Neural cell (in vitro differentiated cells): ENCODE measurements around the gene JDP2. TPM values are rescaled to one million over a fixed set of nuclear protein-coding genes. Genes with fewer than 3 reads are reported as not detected.

Experiments
- H2AFZ ChIP-seq: fragments of 200-600, 300-800 bp; sonication (generic), shearing (Covaris generic); 2 replicates; pipeline ENCODE4 v1.6.0; 2014; ENCODE audit warnings: low read depth, mild to moderate bottlenecking, antibody characterized with exemption, low read length, moderate library complexity
- H3F3A ChIP-seq: fragments of 200-600 bp; shearing (Covaris generic); 2 replicates; pipeline ENCODE4 v1.6.1; 2016; ENCODE audit warnings: mild to moderate bottlenecking, moderate library complexity, mixed read lengths, antibody characterized with exemption, low read length; ENCODE audit not compliant: insufficient read depth, poor library complexity, severe bottlenecking
- H3K27ac ChIP-seq: fragments of 200-600, 300-800 bp; sonication (generic), shearing (Covaris generic); 2 replicates; pipeline ENCODE4 v1.5.1; 2014; ENCODE audit warnings: mild to moderate bottlenecking, low read length, moderate library complexity
- H3K27me3 ChIP-seq: fragments of 300-800, 200-600 bp; sonication (generic), shearing (Covaris generic); 2 replicates; pipeline ENCODE4 v1.6.0; 2014; ENCODE audit warnings: mild to moderate bottlenecking, low read depth, low read length, moderate library complexity; ENCODE audit not compliant: insufficient read depth
- H3K36me3 ChIP-seq: fragments of 300-800, 200-600 bp; sonication (generic), shearing (Covaris generic); 2 replicates; pipeline ENCODE4 v1.5.1; 2014; ENCODE audit warnings: mild to moderate bottlenecking, antibody characterized with exemption, low read length, moderate library complexity; ENCODE audit not compliant: insufficient read depth
- H3K4me2 ChIP-seq: fragments of 300-800, 200-600 bp; sonication (generic), shearing (Covaris generic); 2 replicates; pipeline ENCODE4 v1.6.0; 2014; ENCODE audit warnings: mild to moderate bottlenecking, low read length
- H3K4me3 ChIP-seq: fragments of 300-800, 200-600 bp; sonication (generic), shearing (Covaris generic); 2 replicates; pipeline ENCODE4 v1.5.1; 2014; ENCODE audit warnings: mild to moderate bottlenecking, low read length, moderate library complexity
- H3K79me2 ChIP-seq: fragments of 200-600 bp; shearing (Covaris generic); replicated peaks from 2 replicates; pipeline ENCODE4 v1.6.0; 2014; ENCODE audit warnings: mild to moderate bottlenecking, low read length, moderate library complexity; ENCODE audit not compliant: insufficient read depth
- H3K9ac ChIP-seq: fragments of 300-800, 200-600 bp; sonication (generic), shearing (Covaris generic); 2 replicates; pipeline ENCODE4 v1.6.1; 2016; ENCODE audit warnings: mild to moderate bottlenecking, low read length, mixed read lengths
- H3K9me2 ChIP-seq: fragments of 200-600 bp; shearing (Covaris generic); 2 replicates; pipeline ENCODE4 v1.6.1; 2016; ENCODE audit warnings: mild to moderate bottlenecking, low read length, mixed read lengths; ENCODE audit not compliant: insufficient read depth
- H3K9me3 ChIP-seq: fragments of 200-600, 300-800 bp; sonication (generic), shearing (Covaris generic); 2 replicates; pipeline ENCODE4 v1.6.1; 2016; ENCODE audit warnings: mild to moderate bottlenecking, mixed run types, low read length, moderate library complexity, mixed read lengths
- H4K20me1 ChIP-seq: fragments of 200-600 bp; shearing (Covaris generic); 2 replicates; pipeline ENCODE4 v1.6.1; 2016; ENCODE audit warnings: mild to moderate bottlenecking, mixed run types; ENCODE audit not compliant: insufficient read depth
- EP300 ChIP-seq: fragments of 450-650 bp; conservative IDR thresholded peaks from 2 replicates; pipeline ENCODE4 v1.6.1; 2014; ENCODE audit warnings: antibody characterized with exemption, mild to moderate bottlenecking, moderate library complexity; ENCODE audit not compliant: poor library complexity, severe bottlenecking
- EZH2 ChIP-seq: fragments of 200-600, 300-800 bp; shearing (Covaris generic), sonication (generic); IDR thresholded peaks from 2 replicates; pipeline ENCODE4 v1.6.1; 2014; ENCODE audit warnings: antibody characterized with exemption, low read length, borderline replicate concordance, mild to moderate bottlenecking; ENCODE audit not compliant: insufficient read depth, poor library complexity, severe bottlenecking
- MXI1 ChIP-seq: fragments of 450-650 bp; conservative IDR thresholded peaks from 2 replicates; pipeline ENCODE4 v1.6.1; 2014; ENCODE audit warnings: antibody characterized with exemption, mild to moderate bottlenecking; ENCODE audit not compliant: poor library complexity, severe bottlenecking
- POLR2AphosphoS5 ChIP-seq: IDR thresholded peaks from 2 replicates; pipeline ENCODE4 v1.6.1; 2012
- RAD21 ChIP-seq: fragments of 450-650 bp; conservative IDR thresholded peaks from 2 replicates; pipeline ENCODE4 v1.6.1; 2014; ENCODE audit warnings: antibody characterized with exemption, mild to moderate bottlenecking, moderate library complexity
- SMC3 ChIP-seq: fragments of 450-650 bp; conservative IDR thresholded peaks from 2 replicates; pipeline ENCODE4 v1.6.1; 2014; ENCODE audit warnings: antibody characterized with exemption, mild to moderate bottlenecking, moderate library complexity; ENCODE audit not compliant: poor library complexity
- TAF1 ChIP-seq: IDR thresholded peaks from 2 replicates; pipeline ENCODE4 v1.6.1; 2012; ENCODE audit warnings: low read depth
- polyA plus RNA-seq: library from polyadenylated mRNA; depleted of rRNA; stranded (reverse); fragments of >200 nt; gene quantifications from 2 replicates; pipeline ENCODE4 v1.2.3, GENCODE V29; 2014
- TF ChIP-seq, protein P1 (sequence below): fragments of 450-650 bp; IDR thresholded peaks from 2 replicates; pipeline ENCODE4 v1.5.1; 2014; ENCODE audit warnings: antibody characterized with exemption, mild to moderate bottlenecking, moderate library complexity; ENCODE audit not compliant: poor library complexity, severe bottlenecking
- TF ChIP-seq, protein P2 (sequence below): IDR thresholded peaks from 2 replicates; pipeline ENCODE4 v1.6.1; 2012; ENCODE audit warnings: borderline replicate concordance

The JDP2 gene
- polyA plus RNA-seq, 1 donor from 2014 or later = 20.3 TPM

DNA sequence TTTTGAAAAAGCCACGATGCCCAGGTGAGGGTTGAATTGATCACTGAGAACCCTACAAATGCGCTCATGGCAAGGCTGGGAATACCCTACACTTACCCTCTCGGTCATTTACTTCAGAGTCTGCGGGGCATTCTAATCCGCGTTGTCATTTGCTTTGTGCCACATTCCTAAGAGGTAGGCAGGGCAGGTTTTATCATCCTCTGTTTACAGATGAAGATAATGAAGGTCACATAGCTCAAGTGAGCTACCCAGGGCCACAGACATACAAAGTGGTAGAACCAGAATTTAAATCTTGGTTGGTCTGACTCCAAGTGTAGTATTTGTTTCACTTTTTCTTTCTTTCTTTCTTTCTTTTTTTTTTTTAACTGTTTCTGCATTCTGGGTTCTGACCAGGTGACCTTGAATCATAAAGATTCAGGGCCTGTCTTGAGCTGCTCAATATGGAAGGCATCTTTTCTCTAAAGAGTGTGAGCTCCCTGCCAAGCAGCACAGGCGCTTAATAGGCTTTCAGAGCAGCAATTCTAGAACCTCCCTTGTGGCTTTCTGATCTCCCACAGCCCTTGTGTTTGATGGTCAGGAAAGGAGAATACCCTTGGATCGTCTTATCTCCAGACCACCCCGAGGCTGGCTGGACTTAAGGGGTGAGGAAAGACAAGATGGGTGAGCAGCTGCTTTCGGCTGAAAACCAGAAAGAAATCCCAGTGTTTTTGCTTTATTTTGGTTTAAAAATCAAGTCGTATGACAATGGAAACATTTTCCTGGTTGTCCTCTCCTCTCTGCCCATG is 93.8 kb downstream of the JDP2 start:
- Histone ChIP-seq H3K9me3 (no peaks in the 10 kb centered on the region), H2AFZ (no peak overlapping the region), H3K9me2 (no peaks in the 10 kb centered on the region), H4K20me1 (no peaks in the 10 kb centered on the region), H3K4me3 (no peak overlapping the region), H3K36me3 (no peaks in the 10 kb centered on the region), H3K27me3 (no peaks in the 10 kb centered on the region), H3K9ac (no peak overlapping the region), H3K79me2 (no peaks in the 10 kb centered on the region), H3K4me2 (no peak overlapping the region), H3K27ac (no peak overlapping the region), H3F3A (no peaks in the 10 kb centered on the region)
- no peak for TF ChIP-seq EP300
- no peak for TF ChIP-seq MXI1
- no peak for TF ChIP-seq SMC3
- TF ChIP-seq POLR2AphosphoS5 = no peak
- no peak for TF ChIP-seq RAD21
- TF ChIP-seq, protein P1, sequence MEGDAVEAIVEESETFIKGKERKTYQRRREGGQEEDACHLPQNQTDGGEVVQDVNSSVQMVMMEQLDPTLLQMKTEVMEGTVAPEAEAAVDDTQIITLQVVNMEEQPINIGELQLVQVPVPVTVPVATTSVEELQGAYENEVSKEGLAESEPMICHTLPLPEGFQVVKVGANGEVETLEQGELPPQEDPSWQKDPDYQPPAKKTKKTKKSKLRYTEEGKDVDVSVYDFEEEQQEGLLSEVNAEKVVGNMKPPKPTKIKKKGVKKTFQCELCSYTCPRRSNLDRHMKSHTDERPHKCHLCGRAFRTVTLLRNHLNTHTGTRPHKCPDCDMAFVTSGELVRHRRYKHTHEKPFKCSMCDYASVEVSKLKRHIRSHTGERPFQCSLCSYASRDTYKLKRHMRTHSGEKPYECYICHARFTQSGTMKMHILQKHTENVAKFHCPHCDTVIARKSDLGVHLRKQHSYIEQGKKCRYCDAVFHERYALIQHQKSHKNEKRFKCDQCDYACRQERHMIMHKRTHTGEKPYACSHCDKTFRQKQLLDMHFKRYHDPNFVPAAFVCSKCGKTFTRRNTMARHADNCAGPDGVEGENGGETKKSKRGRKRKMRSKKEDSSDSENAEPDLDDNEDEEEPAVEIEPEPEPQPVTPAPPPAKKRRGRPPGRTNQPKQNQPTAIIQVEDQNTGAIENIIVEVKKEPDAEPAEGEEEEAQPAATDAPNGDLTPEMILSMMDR = no peak
- no peak for TF ChIP-seq TAF1
- TF ChIP-seq EZH2 = no peak
- TF ChIP-seq, protein P2, sequence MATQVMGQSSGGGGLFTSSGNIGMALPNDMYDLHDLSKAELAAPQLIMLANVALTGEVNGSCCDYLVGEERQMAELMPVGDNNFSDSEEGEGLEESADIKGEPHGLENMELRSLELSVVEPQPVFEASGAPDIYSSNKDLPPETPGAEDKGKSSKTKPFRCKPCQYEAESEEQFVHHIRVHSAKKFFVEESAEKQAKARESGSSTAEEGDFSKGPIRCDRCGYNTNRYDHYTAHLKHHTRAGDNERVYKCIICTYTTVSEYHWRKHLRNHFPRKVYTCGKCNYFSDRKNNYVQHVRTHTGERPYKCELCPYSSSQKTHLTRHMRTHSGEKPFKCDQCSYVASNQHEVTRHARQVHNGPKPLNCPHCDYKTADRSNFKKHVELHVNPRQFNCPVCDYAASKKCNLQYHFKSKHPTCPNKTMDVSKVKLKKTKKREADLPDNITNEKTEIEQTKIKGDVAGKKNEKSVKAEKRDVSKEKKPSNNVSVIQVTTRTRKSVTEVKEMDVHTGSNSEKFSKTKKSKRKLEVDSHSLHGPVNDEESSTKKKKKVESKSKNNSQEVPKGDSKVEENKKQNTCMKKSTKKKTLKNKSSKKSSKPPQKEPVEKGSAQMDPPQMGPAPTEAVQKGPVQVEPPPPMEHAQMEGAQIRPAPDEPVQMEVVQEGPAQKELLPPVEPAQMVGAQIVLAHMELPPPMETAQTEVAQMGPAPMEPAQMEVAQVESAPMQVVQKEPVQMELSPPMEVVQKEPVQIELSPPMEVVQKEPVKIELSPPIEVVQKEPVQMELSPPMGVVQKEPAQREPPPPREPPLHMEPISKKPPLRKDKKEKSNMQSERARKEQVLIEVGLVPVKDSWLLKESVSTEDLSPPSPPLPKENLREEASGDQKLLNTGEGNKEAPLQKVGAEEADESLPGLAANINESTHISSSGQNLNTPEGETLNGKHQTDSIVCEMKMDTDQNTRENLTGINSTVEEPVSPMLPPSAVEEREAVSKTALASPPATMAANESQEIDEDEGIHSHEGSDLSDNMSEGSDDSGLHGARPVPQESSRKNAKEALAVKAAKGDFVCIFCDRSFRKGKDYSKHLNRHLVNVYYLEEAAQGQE = no peak

DNA sequence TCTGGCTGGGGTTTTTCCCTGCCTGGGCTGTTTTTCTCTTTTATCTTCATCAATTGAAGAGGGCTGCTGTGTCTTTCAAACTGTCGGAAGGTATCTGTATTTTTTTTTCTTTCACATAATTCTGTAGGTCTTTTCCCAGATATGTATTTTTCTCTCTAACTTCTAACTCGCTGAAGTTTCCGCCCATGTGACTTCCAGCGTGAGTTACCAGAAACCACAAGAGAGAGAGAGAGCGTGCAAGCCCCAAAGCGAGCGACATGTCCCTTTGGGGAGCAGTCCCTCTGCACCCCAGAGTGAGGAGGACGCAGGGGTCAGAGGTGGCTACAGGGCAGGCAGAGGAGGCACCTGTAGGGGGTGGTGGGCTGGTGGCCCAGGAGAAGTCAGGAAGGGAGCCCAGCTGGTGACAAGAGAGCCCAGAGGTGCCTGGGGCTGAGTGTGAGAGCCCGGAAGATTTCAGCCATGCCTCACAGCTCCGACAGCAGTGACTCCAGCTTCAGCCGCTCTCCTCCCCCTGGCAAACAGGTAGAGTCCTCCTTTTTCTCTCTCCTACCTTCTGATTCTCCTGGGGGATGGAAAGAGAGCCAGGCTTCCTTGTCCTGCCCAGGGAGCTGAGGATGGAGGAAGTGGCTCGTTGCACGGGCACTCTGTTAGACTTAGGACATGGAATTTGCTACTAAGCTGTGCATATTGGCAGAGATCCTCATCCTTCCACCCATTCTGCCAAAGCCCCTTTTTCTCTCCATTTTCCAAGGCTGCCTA is 94.6 kb downstream of the JDP2 start, which contains the start of gene BATF:
Gene BATF (plus strand): TSS at position 246 of the 759 bp plus-strand sequence. CDS start 214 bp downstream, at position 460.
- Histone ChIP-seq H3K4me3 (no peak within 1 kb of the TSS), H3K27ac (no peak within 1 kb of the TSS), H3K9ac (no peak within 1 kb of the TSS), H2AFZ (no peak within 1 kb of the TSS), H3K9me3 (no peaks in the 10 kb centered on the region), H3K79me2 (no peaks in the 10 kb centered on the region), H4K20me1 (no peaks in the 10 kb centered on the region), H3F3A (no peaks in the 10 kb centered on the region), H3K36me3 (no peaks in the 10 kb centered on the region), H3K9me2 (no peaks in the 10 kb centered on the region), H3K27me3 (no peaks in the 10 kb centered on the region), H3K4me2 (no peak within 1 kb of the TSS)
- no peak for TF ChIP-seq TAF1
